ENCODE results near the gene RASSF7.
A peak's percentile ranks its signal among the peaks of the same experiment; 100 is the strongest.

The RASSF7 gene

DNA sequence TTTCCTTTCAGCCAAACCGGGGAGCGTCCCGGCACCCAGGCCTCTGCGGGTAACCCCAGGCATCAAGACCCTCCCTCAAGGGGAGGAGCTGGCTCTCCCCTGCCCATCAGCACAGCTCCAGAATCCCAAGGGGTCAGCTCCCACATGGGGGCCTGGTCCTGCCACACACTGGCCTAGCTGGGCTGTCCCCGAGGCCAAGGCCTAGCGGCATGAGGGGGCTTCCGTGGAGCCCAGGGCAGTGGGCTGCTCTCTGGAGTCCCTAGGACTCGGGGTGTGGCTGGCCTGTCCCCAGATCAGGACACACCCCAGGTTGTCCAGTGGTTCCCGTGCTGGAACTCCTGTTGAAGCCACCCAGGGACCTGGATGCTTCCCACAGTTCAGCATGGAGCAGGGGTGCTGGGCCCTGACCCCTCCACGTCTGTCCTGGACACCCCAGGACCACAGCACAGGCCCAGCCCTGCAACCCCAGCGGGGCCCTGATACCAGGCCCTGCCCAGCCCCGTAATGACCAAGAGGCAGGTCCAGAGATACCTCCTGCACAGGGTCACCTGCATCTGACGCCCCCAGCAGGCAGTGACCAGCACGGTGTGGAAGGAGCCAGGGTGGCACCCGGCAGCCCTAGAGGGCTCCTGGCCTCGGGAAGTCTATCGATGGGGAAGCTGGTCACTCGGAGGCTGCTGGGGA lies 30.9 kb upstream of the RASSF7 start:
- Mint-ChIP-seq H3K4me1 (peaks cover 5% of the 10 kb centered on the region), H3K36me3 (peaks cover 16% of the 10 kb centered on the region), H3K4me3 (no peak overlapping the region), H3K27ac (no peak overlapping the region), H3K9me3 (no peaks in the 10 kb centered on the region)
- DNase-seq (ENCODE audit: low spot score in 2 of 2) (no peak), ATAC-seq (no peak)

- Mint-ChIP-seq H3K4me3 (no peak overlapping the region), H3K36me3 (peaks cover 16% of the 10 kb centered on the region), H3K9me3 (no peaks in the 10 kb centered on the region), H3K27ac (no peak overlapping the region), H3K4me1 (peaks cover 9% of the 10 kb centered on the region)
- no peak for ATAC-seq
- no peak for DNase-seq (ENCODE audit: low spot score in 2 of 2)
These were observed 29.6 kb upstream of the RASSF7 start for GRCh38 chr11:530960-531831.

DNA sequence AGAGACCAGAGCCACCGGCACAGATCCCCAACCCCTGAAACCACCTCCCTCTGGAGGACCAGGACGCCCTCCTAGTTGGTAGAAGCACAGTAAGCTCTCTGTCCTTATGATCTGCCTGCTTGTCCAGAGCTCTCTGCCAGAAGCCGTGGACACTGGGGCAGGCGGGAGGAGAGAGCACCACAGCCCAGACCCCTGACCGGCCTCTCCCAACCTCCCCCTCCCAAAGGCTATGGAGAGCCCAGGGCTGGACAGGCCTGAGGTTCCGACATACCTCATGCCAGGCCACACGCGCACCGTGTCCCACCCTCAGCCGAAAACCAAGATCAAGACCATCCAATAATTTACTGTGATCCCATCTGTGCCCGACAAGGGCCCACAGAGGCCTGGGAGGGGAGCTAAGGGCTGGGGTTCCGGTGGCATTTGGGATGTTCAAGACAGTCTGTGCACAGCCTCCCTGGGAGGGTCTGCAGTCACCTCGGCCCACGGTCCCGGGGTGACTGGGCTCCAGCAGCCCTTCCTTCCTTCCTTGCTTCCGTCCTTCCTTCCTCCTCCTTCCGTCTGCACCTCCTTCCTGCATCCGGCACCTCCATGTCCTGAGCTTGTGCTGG lies 28.7 kb upstream of the RASSF7 start:
- Mint-ChIP-seq H3K27ac (no peak overlapping the region), H3K4me1 (peaks cover 12% of the 10 kb centered on the region), H3K9me3 (no peaks in the 10 kb centered on the region), H3K36me3 (peaks cover 16% of the 10 kb centered on the region), H3K4me3 (no peak overlapping the region)
- ATAC-seq: no peak
- DNase-seq (ENCODE audit: low spot score in 2 of 2): no peak

DNA sequence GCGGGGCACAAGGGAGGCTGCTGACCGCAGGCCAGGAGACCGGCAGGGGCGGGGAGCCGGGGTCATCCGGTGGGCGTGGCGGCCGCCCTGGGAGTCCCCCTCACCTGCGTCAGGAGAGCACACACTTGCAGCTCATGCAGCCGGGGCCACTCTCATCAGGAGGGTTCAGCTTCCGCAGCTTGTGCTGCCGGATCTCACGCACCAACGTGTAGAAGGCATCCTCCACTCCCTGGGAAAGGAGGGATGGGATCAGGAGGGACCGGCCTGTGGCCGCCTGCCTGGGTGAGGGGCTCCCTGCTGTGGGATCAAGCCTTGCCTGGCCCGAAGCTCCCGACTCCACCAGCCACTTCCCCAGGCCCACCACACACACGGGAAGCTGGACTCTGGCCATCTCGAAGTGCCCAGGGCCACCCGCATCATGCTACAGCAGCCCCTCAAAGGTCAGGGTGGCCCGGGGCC lies 28.2 kb upstream of the RASSF7 start:
- peaks cover 16% of the 10 kb centered on the region for H3K36me3 Mint-ChIP-seq
- no peak overlapping the region for H3K27ac Mint-ChIP-seq
- no peaks in the 10 kb centered on the region for H3K9me3 Mint-ChIP-seq
- no peak for DNase-seq (ENCODE audit: low spot score in 2 of 2)
- no peak for ATAC-seq
- H3K4me3 Mint-ChIP-seq: no peak overlapping the region
- peaks cover 18% of the 10 kb centered on the region for H3K4me1 Mint-ChIP-seq

DNA sequence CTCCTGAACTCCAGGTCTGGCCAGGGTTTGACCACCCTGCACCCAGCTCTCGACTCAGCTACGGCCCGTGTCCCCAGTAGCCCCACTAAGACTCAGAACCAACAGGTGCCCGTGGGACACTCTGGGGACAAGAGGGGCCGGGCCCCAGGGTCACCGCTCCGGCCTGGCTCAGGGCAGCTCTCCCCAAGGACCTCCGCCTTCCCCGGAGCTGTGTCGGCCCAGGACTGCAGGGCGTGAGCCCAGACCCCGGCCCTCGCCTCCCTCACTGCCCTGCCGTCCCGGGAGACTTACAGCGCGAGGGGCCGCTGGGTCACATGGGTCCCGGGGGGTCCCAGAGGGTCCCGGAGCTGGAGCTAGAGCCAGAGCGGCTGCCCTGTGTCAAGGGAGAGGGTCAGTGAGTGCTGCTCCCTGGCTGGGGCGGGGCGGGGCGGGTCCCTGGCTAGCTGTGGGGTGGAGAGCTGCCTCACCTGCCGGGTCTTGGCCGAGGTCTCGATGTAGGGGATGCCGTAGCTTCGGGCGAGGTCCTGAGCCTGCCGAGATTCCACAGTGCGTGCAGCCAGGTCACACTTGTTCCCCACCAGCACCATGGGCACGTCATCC lies 27.7 kb upstream of the RASSF7 start:
- Mint-ChIP-seq H3K4me3 (no peak overlapping the region), H3K36me3 (peaks cover 16% of the 10 kb centered on the region), H3K9me3 (no peaks in the 10 kb centered on the region), H3K27ac (no peak overlapping the region), H3K4me1 (peaks cover 23% of the 10 kb centered on the region)
- DNase-seq (ENCODE audit: low spot score in 2 of 2): no peak
- no peak for ATAC-seq

DNA sequence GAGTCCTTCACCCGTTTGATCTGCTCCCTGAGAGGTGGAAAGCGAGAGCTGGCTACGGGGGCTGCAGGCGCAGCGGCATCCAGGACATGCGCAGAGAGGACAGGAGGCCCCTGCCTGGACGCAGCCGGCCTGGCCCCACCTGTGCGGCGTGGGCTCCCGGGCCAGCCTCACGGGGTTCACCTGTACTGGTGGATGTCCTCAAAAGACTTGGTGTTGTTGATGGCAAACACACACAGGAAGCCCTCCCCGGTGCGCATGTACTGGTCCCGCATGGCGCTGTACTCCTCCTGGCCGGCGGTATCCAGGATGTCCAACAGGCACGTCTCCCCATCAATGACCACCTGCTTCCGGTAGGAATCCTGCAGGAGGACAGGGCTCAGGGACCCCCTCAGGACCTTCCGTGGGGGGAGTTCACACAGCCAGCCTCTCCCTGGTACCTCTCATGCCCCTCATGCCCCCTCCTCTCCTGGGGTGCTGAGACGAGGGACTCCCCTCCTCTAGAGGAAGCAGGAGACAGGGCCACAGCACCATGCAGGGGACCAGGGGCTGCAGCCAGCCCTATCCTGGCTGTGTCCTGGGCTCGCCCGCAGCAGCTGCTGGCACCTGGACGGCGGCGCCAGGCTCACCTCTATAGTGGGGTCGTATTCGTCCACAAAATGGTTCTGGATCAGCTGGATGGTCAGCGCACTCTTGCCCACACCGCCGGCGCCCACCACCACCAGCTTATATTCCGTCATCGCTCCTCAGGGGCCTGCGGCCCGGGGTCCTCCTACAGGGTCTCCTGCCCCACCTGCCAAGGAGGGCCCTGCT lies 27.0 kb upstream of the RASSF7 start:
- ATAC-seq (no peak), DNase-seq (ENCODE audit: low spot score in 2 of 2) (no peak)
- no peaks in the 10 kb centered on the region for H3K9me3 Mint-ChIP-seq

DNA sequence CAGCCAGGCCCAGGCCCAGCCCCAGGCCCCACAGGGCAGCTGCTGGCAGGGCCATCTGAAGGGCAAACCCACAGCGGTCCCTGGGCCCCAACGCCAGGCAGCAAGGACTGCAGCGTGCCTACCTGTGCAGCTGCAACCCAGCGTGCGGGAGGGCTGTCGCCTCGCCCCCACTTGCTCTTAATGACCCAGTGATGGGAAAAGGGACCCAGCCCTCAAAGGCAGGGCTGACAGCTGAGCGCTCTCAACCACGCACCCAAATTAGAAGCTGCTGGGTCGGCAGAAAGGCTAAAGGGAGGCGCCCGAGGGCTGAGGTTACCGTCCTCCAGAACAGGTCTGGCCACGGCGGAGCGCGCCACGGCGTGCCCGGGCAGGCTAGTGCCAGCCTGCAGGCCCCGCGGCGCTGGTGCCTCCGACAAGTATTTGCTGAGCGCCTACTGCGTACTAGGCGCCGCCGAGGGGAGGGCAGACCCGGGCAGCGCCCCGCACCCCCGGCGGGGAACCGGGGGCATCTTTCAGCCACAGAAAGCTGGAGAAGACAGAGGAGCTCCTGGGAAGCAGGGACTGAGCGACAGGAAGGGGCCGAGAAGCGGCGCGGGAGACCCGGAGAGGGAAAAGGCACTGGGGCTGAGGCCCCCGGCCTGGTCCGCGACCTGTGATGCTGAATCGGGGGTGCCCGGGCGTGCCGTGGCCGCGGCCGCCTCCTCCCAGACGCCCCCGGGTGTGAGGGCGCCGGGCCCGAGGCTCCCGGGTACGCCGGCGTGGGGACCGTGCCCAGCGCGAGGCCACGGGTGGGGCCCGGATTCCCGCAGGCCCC lies 26.2 kb upstream of the RASSF7 start:
- H3K27ac Mint-ChIP-seq: no peak overlapping the region
- peak overlapping the region; percentile 67 for H3K4me3 Mint-ChIP-seq
- ATAC-seq (peak; percentile 1), DNase-seq (ENCODE audit: low spot score in 2 of 2) (peak in 1 of 2 donors; percentile 73)
- peaks cover 23% of the 10 kb centered on the region for H3K4me1 Mint-ChIP-seq
- H3K36me3 Mint-ChIP-seq: peaks cover 16% of the 10 kb centered on the region
- no peaks in the 10 kb centered on the region for H3K9me3 Mint-ChIP-seq

More for the DNA sequence above, 27.0 kb upstream of the RASSF7 start:
- H3K4me1 Mint-ChIP-seq: peaks cover 23% of the 10 kb centered on the region
- H3K36me3 Mint-ChIP-seq: peaks cover 16% of the 10 kb centered on the region
- H3K4me3 Mint-ChIP-seq: peak overlapping the region; percentile 67
- H3K27ac Mint-ChIP-seq: no peak overlapping the region

- DNase-seq (ENCODE audit: low spot score in 2 of 2) (no peak), ATAC-seq (peak; percentile 38)
- Mint-ChIP-seq H3K9me3 (no peaks in the 10 kb centered on the region), H3K4me3 (peak overlapping the region; percentile 84), H3K4me1 (peaks cover 23% of the 10 kb centered on the region), H3K36me3 (peaks cover 16% of the 10 kb centered on the region), H3K27ac (no peak overlapping the region)
These were observed 25.6 kb upstream of the RASSF7 start for GRCh38 chr11:535210-535518.

DNA sequence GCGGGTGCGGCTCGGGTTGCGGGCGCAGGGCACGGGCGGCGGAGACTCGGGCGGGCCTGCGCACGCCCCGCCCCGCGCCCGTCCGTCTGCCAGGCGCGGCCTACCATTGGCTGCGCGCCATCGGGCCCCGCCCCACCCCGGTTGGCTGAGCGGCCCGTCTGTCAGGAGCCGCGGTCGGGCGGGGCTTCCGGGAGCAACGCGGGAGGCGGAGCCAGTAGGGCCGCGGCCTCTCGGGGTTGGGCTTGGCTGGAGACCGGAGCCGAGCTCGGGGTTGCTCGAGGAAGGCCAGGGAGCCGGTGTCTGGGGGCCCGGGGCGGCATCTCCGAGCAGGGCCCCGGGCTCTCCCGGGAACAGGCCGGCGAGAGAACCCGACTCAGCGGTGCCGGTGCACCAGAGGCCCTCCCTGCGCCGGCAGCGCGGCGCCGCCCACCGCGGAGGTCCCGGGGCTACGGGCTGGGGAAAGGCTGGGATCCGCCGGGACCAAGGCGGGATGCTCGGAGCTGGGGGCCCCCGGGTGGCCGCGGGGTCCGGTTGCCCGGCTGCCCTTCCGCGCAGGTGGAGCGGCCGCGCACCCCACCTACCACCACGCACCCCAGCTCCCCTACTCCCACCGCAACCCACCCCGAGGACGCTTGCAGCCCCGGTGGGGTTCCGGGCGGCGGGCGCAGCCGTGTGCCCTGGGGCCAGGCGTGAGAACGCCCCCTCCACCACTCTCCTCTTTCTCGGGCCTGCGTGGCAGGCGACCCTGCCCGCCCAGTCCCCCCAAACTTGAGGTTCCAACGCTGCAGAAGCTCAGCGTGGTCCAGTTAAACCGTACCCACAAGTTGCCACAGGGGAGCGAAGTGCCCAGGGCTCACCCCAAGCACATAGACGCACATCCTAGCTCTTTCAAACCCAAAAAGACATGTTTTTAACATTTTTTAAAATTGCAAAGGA lies 25.0 kb upstream of the RASSF7 start, which contains the start of gene HRAS:
TSS of gene HRAS (minus strand) at position 58 of the 936 bp plus-strand sequence.
- ATAC-seq: peak; percentile 89
- Mint-ChIP-seq H3K4me1 (peaks cover 23% of the 10 kb centered on the region), H3K27ac (peak within 1 kb of the TSS; percentile 87), H3K36me3 (peaks cover 16% of the 10 kb centered on the region), H3K4me3 (peak within 1 kb of the TSS; percentile 84), H3K9me3 (no peaks in the 10 kb centered on the region)
- DNase-seq (ENCODE audit: low spot score in 2 of 2): peak; percentile 96 to 97

GRCh38 chr11:536841-537621 lies 23.7 kb upstream of the RASSF7 start, which contains the start of gene LRRC56:
LRRC56 (plus strand) TSS chr11:537527; CDS start chr11:540685, 3,158 bp downstream.
- Mint-ChIP-seq H3K4me3 (peak within 1 kb of the TSS; percentile 84), H3K27ac (peak within 1 kb of the TSS; percentile 87), H3K9me3 (no peaks in the 10 kb centered on the region), H3K36me3 (peaks cover 17% of the 10 kb centered on the region), H3K4me1 (peaks cover 21% of the 10 kb centered on the region)
- ATAC-seq (peak; percentile 60), DNase-seq (ENCODE audit: low spot score in 2 of 2) (peak; percentile 92 to 93)

DNA sequence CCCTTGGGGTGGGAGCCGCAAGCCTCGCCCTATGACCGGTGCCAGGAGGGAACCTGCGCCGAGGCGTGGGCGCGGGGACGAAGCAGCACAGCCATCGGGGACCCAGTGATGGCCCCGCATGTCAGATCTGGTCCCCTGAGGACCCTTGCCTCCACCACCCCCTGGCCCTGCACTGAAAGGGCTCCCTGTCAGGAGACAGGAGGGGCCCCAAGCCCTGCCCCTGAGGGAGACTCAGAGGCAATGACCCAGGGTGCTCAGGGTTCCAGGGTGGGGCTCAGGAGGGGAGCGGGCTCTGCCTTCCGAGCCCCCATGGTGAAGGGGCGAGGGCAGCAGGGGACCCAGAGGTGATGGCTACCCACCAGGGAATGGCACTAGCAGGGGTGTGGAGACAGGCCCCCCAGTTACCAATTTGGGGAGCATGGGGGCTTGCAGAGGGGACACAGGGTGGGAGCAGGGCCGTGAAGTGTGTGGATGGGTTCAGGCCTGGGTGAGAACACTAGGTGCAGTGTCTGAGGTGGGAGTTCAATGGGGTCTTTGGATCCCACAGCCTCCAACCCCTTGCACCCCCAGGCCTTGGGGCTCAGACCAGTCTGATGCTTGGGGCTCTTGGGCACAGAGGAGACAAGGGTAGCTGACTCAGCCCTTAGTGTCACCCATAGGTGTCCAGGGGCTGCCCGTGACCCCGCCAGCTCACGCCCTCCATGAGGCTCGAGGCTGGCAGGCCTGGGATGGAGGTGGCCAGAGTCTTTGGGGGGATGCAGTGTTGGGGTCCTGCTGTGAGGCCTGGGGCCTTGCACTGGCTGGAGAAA lies 22.9 kb upstream of the RASSF7 start:
- DNase-seq (ENCODE audit: low spot score in 2 of 2) (peak in 1 of 2 donors; percentile 61), ATAC-seq (no peak)
- no peaks in the 10 kb centered on the region for H3K9me3 Mint-ChIP-seq
- peak overlapping the region; percentile 73 for H3K27ac Mint-ChIP-seq
- H3K36me3 Mint-ChIP-seq: peaks cover 9% of the 10 kb centered on the region
- peak overlapping the region; percentile 84 for H3K4me3 Mint-ChIP-seq
- H3K4me1 Mint-ChIP-seq: peaks cover 17% of the 10 kb centered on the region
